ENCODE results near the gene CYP3A7.
"Not testable (repeated sequence)": the region's sequence is repeated elsewhere in the genome, so short reads cannot be mapped to it uniquely, and the experiment has no call there.

CYP3A7 gene

GRCh38 chr7:99699946-99700345 lies 35.0 kb downstream of the CYP3A7 start:
- no peak for DNase-seq (ENCODE audit: low read depth)

GRCh38 chr7:99698867-99699730 lies 35.9 kb downstream of the CYP3A7 start:
- not testable (repeated sequence) for DNase-seq (ENCODE audit: low read depth)

- DNase-seq (ENCODE audit: low read depth): no peak
Measured at GRCh38 chr7:99694912-99695304, 40.1 kb downstream of the CYP3A7 start.

- DNase-seq (ENCODE audit: low read depth): no peak
Measured at GRCh38 chr7:99694201-99694911, 40.6 kb downstream of the CYP3A7 start.

GRCh38 chr7:99693427-99694200 lies 41.4 kb downstream of the CYP3A7 start:
- DNase-seq (ENCODE audit: low read depth): no peak

GRCh38 chr7:99693100-99693426 lies 41.9 kb downstream of the CYP3A7 start:
- no peak for DNase-seq (ENCODE audit: low read depth)

GRCh38 chr7:99692563-99692962 lies 42.4 kb downstream of the CYP3A7 start:
- not testable (repeated sequence) for DNase-seq (ENCODE audit: low read depth)

GRCh38 chr7:99691658-99692057 lies 43.3 kb downstream of the CYP3A7 start:
- DNase-seq (ENCODE audit: low read depth): not testable (repeated sequence)

GRCh38 chr7:99690918-99691317 lies 44.1 kb downstream of the CYP3A7 start:
- DNase-seq (ENCODE audit: low read depth): not testable (repeated sequence)

GRCh38 chr7:99685871-99686608 lies 49.0 kb downstream of the CYP3A7 start:
- not testable (repeated sequence) for DNase-seq (ENCODE audit: low read depth)

GRCh38 chr7:99685129-99685758 lies 49.8 kb downstream of the CYP3A7 start:
- DNase-seq (ENCODE audit: low read depth): no peak

GRCh38 chr7:99679400-99680191 lies 55.4 kb downstream of the CYP3A7 start, which contains the start of gene CYP3A5:
TSS of gene CYP3A5 (minus strand) at chr7:99679996. CDS start at chr7:99679896, 100 bp downstream.
- no peak for DNase-seq (ENCODE audit: low read depth)

GRCh38 chr7:99679032-99679399 lies 56.0 kb downstream of the CYP3A7 start:
- DNase-seq (ENCODE audit: low read depth): no peak

- DNase-seq (ENCODE audit: low read depth): no peak
Measured at GRCh38 chr7:99677648-99678045, 57.3 kb downstream of the CYP3A7 start.

- no peak for DNase-seq (ENCODE audit: low read depth)
Measured at GRCh38 chr7:99677013-99677647, 57.9 kb downstream of the CYP3A7 start.

- DNase-seq (ENCODE audit: low read depth): no peak
Measured at GRCh38 chr7:99674995-99675742, 59.8 kb downstream of the CYP3A7 start.

GRCh38 chr7:99672573-99672972 lies 62.4 kb downstream of the CYP3A7 start:
- DNase-seq (ENCODE audit: low read depth): no peak

- DNase-seq (ENCODE audit: low read depth): no peak
Measured at GRCh38 chr7:99669782-99670181, 65.2 kb downstream of the CYP3A7 start.

- no peak for DNase-seq (ENCODE audit: low read depth)
Measured at GRCh38 chr7:99668541-99668940, 66.5 kb downstream of the CYP3A7 start.
